ENCODE measurements around the gene SDHAF2. TPM values are rescaled to one million over a fixed set of nuclear protein-coding genes. Genes with fewer than 3 reads are reported as not detected.
"Not testable (repeated sequence)": the region's sequence is repeated elsewhere in the genome, so short reads cannot be mapped to it uniquely, and the experiment has no call there.

SDHAF2 gene
- total RNA-seq, 1 donor from 2014 or later: 63.2 TPM

GRCh38 chr11:61472868-61473267 lies 42.9 kb downstream of the SDHAF2 start:
- peaks cover 18 to 37% (median 23%) of the 10 kb centered on the region in 3 donors for H3K4me1 ChIP-seq (ENCODE audit: control insufficient read depth in 3 of 3, insufficient read depth in 3 of 3, low read length in 3 of 3)
- H3K27ac ChIP-seq (ENCODE audit: low read depth, low read length): peak overlapping the region; percentile 62
- peaks cover 0 to 9% (median 4%) of the 10 kb centered on the region in 3 donors for H3K36me3 ChIP-seq (ENCODE audit: control insufficient read depth in 3 of 3, insufficient read depth in 3 of 3, low read length in 3 of 3)
- H3K9ac ChIP-seq (ENCODE audit: low read depth in 1 of 3, low read length in 3 of 3): peak overlapping the region in 1 of 3 donors; percentile 17
- no peaks in the 10 kb centered on the region for H3K9me3 ChIP-seq (ENCODE audit: control insufficient read depth in 3 of 3, low read length in 3 of 3)
- peaks cover 0 to 3% (median 2%) of the 10 kb centered on the region in 3 donors for H3K27me3 ChIP-seq (ENCODE audit: control insufficient read depth in 3 of 3, insufficient read depth in 3 of 3, low read length in 3 of 3)
- no peak overlapping the region for H3K4me3 ChIP-seq (ENCODE audit: low read length in 3 of 3)

- peak overlapping the region; percentile 36 for H3K27ac ChIP-seq (ENCODE audit: low read depth, low read length)
- H3K36me3 ChIP-seq (ENCODE audit: control insufficient read depth in 3 of 3, insufficient read depth in 3 of 3, low read length in 3 of 3): peaks cover 0 to 9% (median 4%) of the 10 kb centered on the region in 3 donors
- H3K27me3 ChIP-seq (ENCODE audit: control insufficient read depth in 3 of 3, insufficient read depth in 3 of 3, low read length in 3 of 3): peaks cover 0 to 8% (median 7%) of the 10 kb centered on the region in 3 donors
- H3K9ac ChIP-seq (ENCODE audit: low read depth in 1 of 3, low read length in 3 of 3): no peak overlapping the region
- H3K4me1 ChIP-seq (ENCODE audit: control insufficient read depth in 3 of 3, insufficient read depth in 3 of 3, low read length in 3 of 3): peaks cover 20 to 40% (median 26%) of the 10 kb centered on the region in 3 donors
- H3K4me3 ChIP-seq (ENCODE audit: low read length in 3 of 3): no peak overlapping the region
- no peaks in the 10 kb centered on the region for H3K9me3 ChIP-seq (ENCODE audit: control insufficient read depth in 3 of 3, low read length in 3 of 3)
Measured at GRCh38 chr11:61473370-61474012, 43.6 kb downstream of the SDHAF2 start.

- Histone ChIP-seq H3K9ac (ENCODE audit: low read depth in 1 of 3, low read length in 3 of 3) (no peak overlapping the region), H3K9me3 (ENCODE audit: control insufficient read depth in 3 of 3, low read length in 3 of 3) (no peaks in the 10 kb centered on the region), H3K4me3 (ENCODE audit: low read length in 3 of 3) (no peak overlapping the region), H3K27ac (ENCODE audit: low read depth, low read length) (peak overlapping the region; percentile 36), H3K27me3 (ENCODE audit: control insufficient read depth in 3 of 3, insufficient read depth in 3 of 3, low read length in 3 of 3) (peaks cover 3 to 13% (median 13%) of the 10 kb centered on the region in 3 donors), H3K4me1 (ENCODE audit: control insufficient read depth in 3 of 3, insufficient read depth in 3 of 3, low read length in 3 of 3) (peaks cover 20 to 40% (median 26%) of the 10 kb centered on the region in 3 donors), H3K36me3 (ENCODE audit: control insufficient read depth in 3 of 3, insufficient read depth in 3 of 3, low read length in 3 of 3) (peaks cover 0 to 9% (median 4%) of the 10 kb centered on the region in 3 donors)
Measured at GRCh38 chr11:61474013-61474643, 44.2 kb downstream of the SDHAF2 start.

GRCh38 chr11:61475433-61475832 lies 45.5 kb downstream of the SDHAF2 start:
- peaks cover 20 to 40% (median 26%) of the 10 kb centered on the region in 3 donors for H3K4me1 ChIP-seq (ENCODE audit: control insufficient read depth in 3 of 3, insufficient read depth in 3 of 3, low read length in 3 of 3)
- H3K36me3 ChIP-seq (ENCODE audit: control insufficient read depth in 3 of 3, insufficient read depth in 3 of 3, low read length in 3 of 3): peaks cover 0 to 9% (median 4%) of the 10 kb centered on the region in 3 donors
- peaks cover 3 to 14% (median 13%) of the 10 kb centered on the region in 3 donors for H3K27me3 ChIP-seq (ENCODE audit: control insufficient read depth in 3 of 3, insufficient read depth in 3 of 3, low read length in 3 of 3)
- peak overlapping the region in 1 of 3 donors; percentile 61 for H3K9ac ChIP-seq (ENCODE audit: low read depth in 1 of 3, low read length in 3 of 3)
- no peak overlapping the region for H3K27ac ChIP-seq (ENCODE audit: low read depth, low read length)
- H3K9me3 ChIP-seq (ENCODE audit: control insufficient read depth in 3 of 3, low read length in 3 of 3): no peaks in the 10 kb centered on the region
- H3K4me3 ChIP-seq (ENCODE audit: low read length in 3 of 3): no peak overlapping the region

GRCh38 chr11:61476371-61476770 lies 46.4 kb downstream of the SDHAF2 start:
- Histone ChIP-seq H3K4me3 (ENCODE audit: low read length in 3 of 3) (no peak overlapping the region), H3K27me3 (ENCODE audit: control insufficient read depth in 3 of 3, insufficient read depth in 3 of 3, low read length in 3 of 3) (peaks cover 6 to 17% (median 15%) of the 10 kb centered on the region in 3 donors), H3K9ac (ENCODE audit: low read depth in 1 of 3, low read length in 3 of 3) (no peak overlapping the region), H3K4me1 (ENCODE audit: control insufficient read depth in 3 of 3, insufficient read depth in 3 of 3, low read length in 3 of 3) (peaks cover 23 to 39% (median 26%) of the 10 kb centered on the region in 3 donors), H3K36me3 (ENCODE audit: control insufficient read depth in 3 of 3, insufficient read depth in 3 of 3, low read length in 3 of 3) (peaks cover 0 to 4% (median 4%) of the 10 kb centered on the region in 3 donors), H3K9me3 (ENCODE audit: control insufficient read depth in 3 of 3, low read length in 3 of 3) (no peaks in the 10 kb centered on the region), H3K27ac (ENCODE audit: low read depth, low read length) (no peak overlapping the region)

GRCh38 chr11:61477126-61477525 lies 47.2 kb downstream of the SDHAF2 start:
- peak overlapping the region in 1 of 3 donors; percentile 45 for H3K9ac ChIP-seq (ENCODE audit: low read depth in 1 of 3, low read length in 3 of 3)
- H3K36me3 ChIP-seq (ENCODE audit: control insufficient read depth in 3 of 3, insufficient read depth in 3 of 3, low read length in 3 of 3): peaks cover 0 to 4% (median 4%) of the 10 kb centered on the region in 3 donors
- no peak overlapping the region for H3K27ac ChIP-seq (ENCODE audit: low read depth, low read length)
- no peaks in the 10 kb centered on the region for H3K9me3 ChIP-seq (ENCODE audit: control insufficient read depth in 3 of 3, low read length in 3 of 3)
- peaks cover 22 to 39% (median 23%) of the 10 kb centered on the region in 3 donors for H3K4me1 ChIP-seq (ENCODE audit: control insufficient read depth in 3 of 3, insufficient read depth in 3 of 3, low read length in 3 of 3)
- H3K27me3 ChIP-seq (ENCODE audit: control insufficient read depth in 3 of 3, insufficient read depth in 3 of 3, low read length in 3 of 3): peaks cover 6 to 24% (median 22%) of the 10 kb centered on the region in 3 donors
- peak overlapping the region in 1 of 3 donors; percentile 29 for H3K4me3 ChIP-seq (ENCODE audit: low read length in 3 of 3)

GRCh38 chr11:61477727-61478148 lies 47.8 kb downstream of the SDHAF2 start:
- Histone ChIP-seq H3K4me3 (ENCODE audit: low read length in 3 of 3) (peak overlapping the region in 1 of 3 donors; percentile 29), H3K27me3 (ENCODE audit: control insufficient read depth in 3 of 3, insufficient read depth in 3 of 3, low read length in 3 of 3) (peaks cover 11 to 30% (median 28%) of the 10 kb centered on the region in 3 donors), H3K27ac (ENCODE audit: low read depth, low read length) (no peak overlapping the region), H3K36me3 (ENCODE audit: control insufficient read depth in 3 of 3, insufficient read depth in 3 of 3, low read length in 3 of 3) (peaks cover 0 to 4% (median 4%) of the 10 kb centered on the region in 3 donors), H3K4me1 (ENCODE audit: control insufficient read depth in 3 of 3, insufficient read depth in 3 of 3, low read length in 3 of 3) (peaks cover 16 to 36% (median 18%) of the 10 kb centered on the region in 3 donors), H3K9me3 (ENCODE audit: control insufficient read depth in 3 of 3, low read length in 3 of 3) (no peaks in the 10 kb centered on the region), H3K9ac (ENCODE audit: low read depth in 1 of 3, low read length in 3 of 3) (peak overlapping the region in 1 of 3 donors; percentile 45)

GRCh38 chr11:61479360-61480058 lies 49.6 kb downstream of the SDHAF2 start:
- peaks cover 13 to 28% (median 14%) of the 10 kb centered on the region in 3 donors for H3K4me1 ChIP-seq (ENCODE audit: control insufficient read depth in 3 of 3, insufficient read depth in 3 of 3, low read length in 3 of 3)
- not testable (repeated sequence) for H3K36me3 ChIP-seq (ENCODE audit: control insufficient read depth in 3 of 3, insufficient read depth in 3 of 3, low read length in 3 of 3); H3K9ac ChIP-seq (ENCODE audit: low read depth in 1 of 3, low read length in 3 of 3); H3K4me3 ChIP-seq (ENCODE audit: low read length in 3 of 3); H3K27ac ChIP-seq (ENCODE audit: low read depth, low read length); H3K9me3 ChIP-seq (ENCODE audit: control insufficient read depth in 3 of 3, low read length in 3 of 3)
- peaks cover 12 to 34% (median 30%) of the 10 kb centered on the region in 3 donors for H3K27me3 ChIP-seq (ENCODE audit: control insufficient read depth in 3 of 3, insufficient read depth in 3 of 3, low read length in 3 of 3)

- Histone ChIP-seq H3K9me3 (ENCODE audit: control insufficient read depth in 3 of 3, low read length in 3 of 3) (no peaks in the 10 kb centered on the region), H3K36me3 (ENCODE audit: control insufficient read depth in 3 of 3, insufficient read depth in 3 of 3, low read length in 3 of 3) (no peaks in the 10 kb centered on the region), H3K27ac (ENCODE audit: low read depth, low read length) (no peak overlapping the region), H3K4me3 (ENCODE audit: low read length in 3 of 3) (no peak overlapping the region), H3K4me1 (ENCODE audit: control insufficient read depth in 3 of 3, insufficient read depth in 3 of 3, low read length in 3 of 3) (peaks cover 10 to 21% (median 13%) of the 10 kb centered on the region in 3 donors), H3K27me3 (ENCODE audit: control insufficient read depth in 3 of 3, insufficient read depth in 3 of 3, low read length in 3 of 3) (peaks cover 12 to 34% (median 30%) of the 10 kb centered on the region in 3 donors), H3K9ac (ENCODE audit: low read depth in 1 of 3, low read length in 3 of 3) (no peak overlapping the region)
Measured at GRCh38 chr11:61480261-61480993, 50.5 kb downstream of the SDHAF2 start.

Measured in skeletal muscle tissue (tissue), 4 donors.